Activated naive CD4-positive, alpha-beta T cell treated with anti-CD3 and anti-CD28 coated beads, Interleukin-2, amount 50 U/mL, for 24 hours (primary cell): ENCODE results near the gene SARDH.

ENCODE experiments used
- H3K27ac Mint-ChIP-seq: one replicate; pipeline ENCODE4 v1.8.0; 2021; ENCODE audit warnings: mild to moderate bottlenecking, mixed read lengths
- H3K27me3 Mint-ChIP-seq: one replicate; pipeline ENCODE4 v1.8.0; 2021; ENCODE audit warnings: mixed read lengths
- H3K36me3 Mint-ChIP-seq: one replicate; pipeline ENCODE4 v1.8.0; 2021; ENCODE audit warnings: mixed read lengths
- H3K4me1 Mint-ChIP-seq: one replicate; pipeline ENCODE4 v1.8.0; 2021; ENCODE audit warnings: mixed read lengths
- H3K4me3 Mint-ChIP-seq: one replicate; pipeline ENCODE4 v1.8.0; 2021; ENCODE audit warnings: mild to moderate bottlenecking, mixed read lengths
- H3K9me3 Mint-ChIP-seq: one replicate; pipeline ENCODE4 v1.8.0; 2021; ENCODE audit warnings: mixed read lengths

The SARDH gene

DNA sequence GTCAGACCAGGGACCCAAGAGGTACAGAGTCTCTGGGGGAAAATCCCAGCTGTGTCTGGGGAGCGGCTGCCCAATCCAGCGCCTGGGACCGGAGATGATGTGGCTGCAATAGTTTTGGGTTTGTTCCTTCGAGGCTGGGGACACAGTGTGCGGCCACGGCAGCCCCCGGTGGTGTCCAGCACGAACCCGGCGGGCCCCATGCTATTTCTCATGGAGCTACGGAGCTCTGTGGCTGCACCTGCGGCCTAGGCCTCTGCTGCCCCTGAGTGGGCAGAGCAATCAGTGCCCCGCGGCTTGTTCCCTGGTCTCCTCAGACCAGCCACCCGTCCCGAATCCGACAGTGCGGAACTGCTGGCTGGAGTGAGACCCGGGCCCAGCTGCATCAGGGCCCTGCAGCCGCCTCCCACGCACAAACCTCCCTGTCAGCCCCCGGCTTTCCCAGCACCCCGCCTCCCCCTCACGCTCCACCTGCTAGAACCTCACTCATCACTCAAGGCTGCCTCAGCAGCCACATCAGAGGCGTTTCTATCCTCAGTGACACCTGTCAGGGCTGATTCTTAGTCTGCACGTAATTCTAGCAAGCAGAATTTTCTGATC, 29.0 kb downstream of the SARDH start:
- Mint-ChIP-seq H3K36me3 (no peaks in the 10 kb centered on the region), H3K27ac (no peak overlapping the region)

DNA sequence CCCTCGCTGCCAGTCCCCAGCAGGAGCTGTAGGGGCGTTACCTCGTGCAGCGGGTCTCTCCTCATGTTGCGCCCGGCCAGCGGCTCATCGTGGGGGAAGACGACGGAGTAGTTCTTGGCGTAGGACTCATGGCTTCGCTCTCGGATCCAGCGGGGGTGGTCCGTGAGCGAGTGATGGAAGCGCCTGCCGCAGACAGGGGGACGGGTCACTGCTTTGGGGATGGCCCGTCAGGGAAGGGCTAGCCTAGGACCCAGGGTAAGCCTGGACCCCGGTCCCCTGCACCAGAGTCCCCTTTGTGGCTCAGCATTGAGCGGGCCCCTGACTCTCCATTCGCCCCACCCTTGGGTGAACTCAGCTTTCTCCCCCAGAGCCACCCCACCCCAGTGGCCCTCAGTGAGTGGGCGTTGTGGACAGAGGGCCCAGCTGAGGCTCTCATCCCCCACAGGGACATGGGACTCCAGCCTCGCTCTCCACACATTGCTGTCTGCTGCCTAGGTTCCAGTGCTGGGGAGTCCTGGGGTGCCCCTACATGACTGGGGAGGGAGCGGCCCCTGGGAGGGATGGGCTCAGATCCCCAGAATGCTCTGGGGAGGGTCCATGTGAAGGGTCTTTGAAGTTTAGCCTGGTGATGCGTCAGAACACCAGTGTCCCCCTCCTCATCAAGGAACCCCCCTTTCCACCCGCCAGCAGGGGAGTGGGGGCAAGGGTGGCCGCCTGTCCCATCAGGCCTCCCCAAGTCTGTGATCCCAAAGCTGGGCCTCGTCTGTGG, 29.7 kb downstream of the SARDH start:
- Mint-ChIP-seq H3K9me3 (no peaks in the 10 kb centered on the region), H3K36me3 (no peaks in the 10 kb centered on the region), H3K27me3 (no peaks in the 10 kb centered on the region), H3K4me1 (peaks cover 22% of the 10 kb centered on the region), H3K4me3 (no peak overlapping the region), H3K27ac (no peak overlapping the region)

More for the DNA sequence above, 29.0 kb downstream of the SARDH start:
- Mint-ChIP-seq H3K4me3 (peak overlapping the region; percentile 53), H3K27me3 (no peaks in the 10 kb centered on the region), H3K4me1 (peaks cover 22% of the 10 kb centered on the region), H3K9me3 (no peaks in the 10 kb centered on the region)

DNA sequence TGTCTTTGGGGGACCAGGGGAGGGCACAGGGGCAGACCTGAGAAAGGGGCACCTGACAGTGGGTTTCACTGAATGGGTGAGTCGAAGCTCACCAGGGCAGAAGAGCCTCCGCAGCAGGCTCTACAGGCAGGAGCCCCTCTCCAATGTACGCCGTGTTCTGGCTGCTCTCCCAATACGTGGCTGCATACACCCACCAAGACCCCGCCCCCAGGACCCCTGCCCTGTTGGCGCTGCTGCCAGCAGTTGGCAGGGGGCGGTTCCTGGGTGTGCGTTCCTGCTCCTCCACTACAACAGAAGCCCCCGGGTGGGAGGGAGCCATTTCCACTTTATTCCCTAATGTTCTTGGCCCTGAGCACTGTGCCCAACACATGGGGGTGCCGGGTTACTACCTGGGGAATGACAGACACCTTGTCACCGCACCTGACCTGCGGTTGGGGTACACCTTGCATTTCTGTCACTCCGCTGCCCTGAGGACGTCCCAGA, 30.3 kb downstream of the SARDH start:
- H3K36me3 Mint-ChIP-seq = no peaks in the 10 kb centered on the region
- H3K27me3 Mint-ChIP-seq = no peaks in the 10 kb centered on the region
- no peak overlapping the region for H3K27ac Mint-ChIP-seq
- no peaks in the 10 kb centered on the region for H3K9me3 Mint-ChIP-seq
- no peak overlapping the region for H3K4me3 Mint-ChIP-seq
- peaks cover 22% of the 10 kb centered on the region for H3K4me1 Mint-ChIP-seq

DNA sequence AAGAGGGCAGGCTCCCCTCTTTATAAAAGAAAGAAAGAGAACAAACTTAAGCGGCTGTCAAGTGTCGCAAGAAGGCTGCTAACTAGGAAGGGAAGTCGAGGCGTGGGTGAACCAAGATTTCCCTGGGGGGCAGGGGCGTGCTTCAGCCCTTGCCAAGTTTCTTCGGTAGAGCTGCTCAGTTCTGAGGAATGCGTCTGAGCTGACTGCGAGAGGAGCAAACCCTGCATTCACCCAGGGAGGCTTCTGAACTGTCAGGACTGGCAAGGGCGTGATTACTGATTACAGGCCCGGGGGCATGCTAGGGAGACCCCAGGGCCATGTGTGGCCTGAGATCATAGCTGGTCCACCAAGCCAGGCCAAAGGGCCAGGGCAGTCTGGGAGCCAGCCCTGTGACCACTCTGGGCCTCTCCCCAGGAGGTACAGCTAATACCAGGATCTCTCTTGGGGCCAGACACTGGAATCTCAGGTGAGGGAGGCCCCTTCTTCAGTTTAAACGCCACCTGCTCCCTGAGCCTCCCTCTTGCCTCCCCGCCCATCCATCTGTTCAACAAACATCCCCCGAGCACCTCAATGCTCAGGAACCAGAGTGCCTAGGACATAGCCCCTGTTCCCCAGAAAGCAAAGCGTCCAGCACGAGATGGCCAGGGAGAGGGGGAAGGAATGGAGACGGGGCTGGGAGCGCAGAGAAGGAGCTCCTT, 30.9 kb downstream of the SARDH start:
- Mint-ChIP-seq H3K4me1 (peaks cover 22% of the 10 kb centered on the region), H3K9me3 (no peaks in the 10 kb centered on the region), H3K27ac (no peak overlapping the region), H3K27me3 (no peaks in the 10 kb centered on the region), H3K36me3 (no peaks in the 10 kb centered on the region), H3K4me3 (no peak overlapping the region)

DNA sequence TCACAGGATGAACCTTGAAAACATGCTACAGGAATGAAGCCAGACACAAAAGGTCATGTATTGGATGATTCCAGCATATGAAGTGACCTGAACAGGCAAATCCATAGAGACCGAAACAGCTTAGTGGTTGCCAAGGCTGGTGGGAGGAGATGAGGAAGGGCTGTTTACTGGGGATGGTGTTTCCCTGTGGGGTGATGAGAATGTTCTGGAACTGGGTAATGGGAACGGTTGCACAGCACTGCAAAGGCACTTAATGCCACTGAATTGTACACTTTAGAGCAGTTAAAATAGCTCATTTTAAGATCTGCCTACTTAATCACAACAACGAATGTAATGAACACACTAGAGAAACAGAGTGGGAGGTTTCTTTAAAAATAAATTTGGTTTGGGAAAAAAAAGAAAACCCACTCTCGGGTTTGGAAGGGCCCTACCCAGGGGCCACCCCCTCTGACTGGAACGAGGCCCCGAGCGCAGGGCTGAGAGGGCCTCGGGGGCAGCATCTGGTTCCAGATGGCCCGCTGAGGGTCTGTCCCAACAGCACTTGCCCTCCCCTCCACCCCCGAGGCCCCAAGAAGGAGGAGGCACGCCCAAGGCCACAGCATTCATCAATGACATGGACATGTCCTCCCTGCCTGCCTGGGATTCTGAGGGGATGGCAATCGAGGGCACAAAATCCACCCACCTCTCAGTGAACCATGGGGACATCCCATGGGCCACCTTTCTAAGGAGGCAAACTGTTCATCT, 31.7 kb downstream of the SARDH start:
- Mint-ChIP-seq H3K36me3 (no peaks in the 10 kb centered on the region), H3K9me3 (no peaks in the 10 kb centered on the region), H3K4me3 (no peak overlapping the region), H3K27ac (no peak overlapping the region), H3K4me1 (peaks cover 27% of the 10 kb centered on the region), H3K27me3 (no peaks in the 10 kb centered on the region)

DNA sequence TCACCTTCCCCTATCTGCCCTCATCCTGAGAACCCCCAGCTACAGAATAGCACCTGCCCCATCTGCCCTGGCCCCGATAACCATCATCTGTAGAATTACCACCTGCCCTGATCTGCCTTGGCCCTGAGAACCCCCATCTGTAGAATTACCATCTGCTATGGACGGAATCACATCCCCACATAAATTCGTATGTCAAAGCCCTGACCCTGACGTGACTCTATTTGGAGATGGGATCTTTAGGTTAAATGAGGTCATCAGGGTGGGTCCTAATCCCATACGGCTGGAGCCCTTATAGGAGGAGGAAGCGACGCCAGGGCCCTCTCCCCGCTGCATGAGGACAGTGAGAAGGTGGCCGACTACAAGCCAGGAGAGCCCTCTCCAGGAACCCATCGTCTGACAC, 32.6 kb downstream of the SARDH start:
- H3K36me3 Mint-ChIP-seq = no peaks in the 10 kb centered on the region
- H3K27ac Mint-ChIP-seq = no peak overlapping the region
- H3K4me3 Mint-ChIP-seq = no peak overlapping the region
- no peaks in the 10 kb centered on the region for H3K27me3 Mint-ChIP-seq
- peaks cover 35% of the 10 kb centered on the region for H3K4me1 Mint-ChIP-seq
- H3K9me3 Mint-ChIP-seq = no peaks in the 10 kb centered on the region

DNA sequence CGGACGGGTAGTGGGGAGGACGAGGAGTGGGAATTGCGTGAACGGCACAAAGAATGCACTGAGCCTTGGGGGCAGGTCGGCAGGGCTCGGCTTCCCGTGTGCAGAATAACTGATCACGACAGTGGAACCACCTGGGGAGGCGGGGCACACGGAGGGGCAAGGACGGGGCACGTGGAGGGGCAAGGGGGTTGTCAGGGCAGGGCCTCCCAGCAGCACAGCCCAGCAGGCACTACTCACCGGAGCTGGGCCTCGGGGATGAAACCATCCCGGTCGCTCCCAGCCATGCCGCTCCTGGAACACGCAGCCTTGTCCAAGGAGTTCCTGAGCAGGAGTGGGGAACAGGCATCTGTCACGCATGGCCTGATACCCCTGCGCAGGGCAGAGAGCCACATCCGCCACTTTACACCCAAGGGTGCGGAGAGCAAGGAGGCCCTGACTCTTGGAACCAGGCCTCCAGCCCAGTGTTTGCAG, 33.4 kb downstream of the SARDH start:
- Mint-ChIP-seq H3K27me3 (no peaks in the 10 kb centered on the region), H3K4me3 (no peak overlapping the region), H3K4me1 (peaks cover 37% of the 10 kb centered on the region), H3K9me3 (no peaks in the 10 kb centered on the region), H3K36me3 (no peaks in the 10 kb centered on the region), H3K27ac (no peak overlapping the region)

DNA sequence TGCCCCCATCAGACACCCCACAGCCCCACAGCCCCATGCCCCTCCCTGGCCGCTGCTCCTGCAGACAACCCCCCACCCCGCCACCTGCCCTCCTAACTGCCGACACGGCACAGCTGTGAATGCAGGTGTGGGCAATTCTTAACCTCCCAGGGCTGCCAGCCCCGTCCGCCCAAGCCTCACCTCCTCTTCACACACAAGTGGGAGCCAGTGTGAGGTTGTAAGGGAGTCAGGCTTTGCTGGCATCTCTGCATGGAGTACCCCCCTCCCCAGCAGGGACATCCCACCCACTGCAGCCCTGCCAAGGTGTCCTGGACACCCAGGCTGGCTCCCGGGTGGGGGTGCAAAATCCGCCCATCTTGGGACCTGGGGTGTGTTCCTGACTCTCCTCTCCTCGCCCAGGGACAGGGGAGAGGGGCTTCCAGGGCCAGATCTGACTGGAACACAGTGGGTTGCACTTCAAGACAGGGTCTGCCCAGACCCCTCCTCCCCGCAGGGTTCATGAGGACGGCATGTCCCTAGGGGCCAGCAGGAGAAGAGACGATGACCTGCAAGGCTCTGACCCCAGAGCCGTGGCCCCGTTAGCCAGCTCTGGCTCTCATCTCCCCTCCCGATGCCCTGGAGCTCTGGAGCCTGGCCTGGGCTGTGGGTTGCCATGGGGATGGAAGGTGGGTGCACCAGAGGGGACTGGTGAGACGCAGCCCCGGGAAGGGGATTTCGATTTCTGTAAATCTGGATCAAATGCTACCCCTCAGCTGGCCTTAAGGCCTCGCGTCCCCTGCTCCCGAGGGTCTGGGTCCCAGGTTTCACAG, 34.4 kb downstream of the SARDH start:
- no peaks in the 10 kb centered on the region for H3K36me3 Mint-ChIP-seq
- H3K27ac Mint-ChIP-seq = no peak overlapping the region
- no peak overlapping the region for H3K4me3 Mint-ChIP-seq
- H3K4me1 Mint-ChIP-seq = peaks cover 36% of the 10 kb centered on the region
- H3K27me3 Mint-ChIP-seq = no peaks in the 10 kb centered on the region
- H3K9me3 Mint-ChIP-seq = no peaks in the 10 kb centered on the region

DNA sequence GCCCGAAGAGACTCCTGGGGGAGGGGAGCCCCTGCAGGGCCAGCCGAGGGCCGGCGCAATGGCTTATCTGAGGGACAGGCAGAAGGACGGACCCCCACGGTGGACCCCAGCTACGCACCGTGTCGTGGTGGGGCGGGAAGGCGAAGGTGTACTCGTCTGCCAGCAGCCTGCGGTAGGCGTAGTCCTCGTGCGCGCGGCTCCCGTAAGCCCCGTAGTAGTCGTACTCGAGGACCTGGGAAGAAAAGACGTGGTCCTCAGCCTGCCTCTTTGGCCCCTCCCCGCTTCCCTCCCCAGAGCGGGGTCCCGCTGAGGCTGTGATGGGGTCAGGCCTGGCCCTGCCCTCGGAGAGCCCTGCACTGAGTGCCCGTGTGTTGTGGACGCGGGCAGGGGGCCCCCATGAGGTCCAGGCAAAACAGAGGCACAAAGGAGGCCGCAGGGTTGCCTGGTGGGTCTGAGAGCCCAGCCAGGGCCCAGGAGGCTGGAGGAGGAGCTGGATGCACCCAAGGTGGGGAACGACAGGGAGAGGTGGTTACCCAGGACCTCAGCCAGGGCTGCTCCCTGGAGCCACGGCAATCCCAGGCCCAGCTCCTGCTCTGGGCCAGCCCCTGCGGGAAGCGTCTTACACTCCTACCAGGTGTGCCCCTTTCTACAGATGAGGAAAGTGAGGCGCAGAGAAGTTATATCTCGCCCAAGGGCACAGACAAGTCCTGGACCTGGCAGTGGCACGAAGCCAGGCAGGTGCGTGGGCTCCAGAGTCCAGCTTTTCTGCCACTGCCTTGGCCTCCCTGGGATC, 35.2 kb downstream of the SARDH start:
- H3K36me3 Mint-ChIP-seq = peaks cover 2% of the 10 kb centered on the region
- no peaks in the 10 kb centered on the region for H3K9me3 Mint-ChIP-seq
- no peaks in the 10 kb centered on the region for H3K27me3 Mint-ChIP-seq
- peak overlapping the region; percentile 92 for H3K4me3 Mint-ChIP-seq
- H3K27ac Mint-ChIP-seq = peak overlapping the region; percentile 88
- H3K4me1 Mint-ChIP-seq = peaks cover 43% of the 10 kb centered on the region

DNA sequence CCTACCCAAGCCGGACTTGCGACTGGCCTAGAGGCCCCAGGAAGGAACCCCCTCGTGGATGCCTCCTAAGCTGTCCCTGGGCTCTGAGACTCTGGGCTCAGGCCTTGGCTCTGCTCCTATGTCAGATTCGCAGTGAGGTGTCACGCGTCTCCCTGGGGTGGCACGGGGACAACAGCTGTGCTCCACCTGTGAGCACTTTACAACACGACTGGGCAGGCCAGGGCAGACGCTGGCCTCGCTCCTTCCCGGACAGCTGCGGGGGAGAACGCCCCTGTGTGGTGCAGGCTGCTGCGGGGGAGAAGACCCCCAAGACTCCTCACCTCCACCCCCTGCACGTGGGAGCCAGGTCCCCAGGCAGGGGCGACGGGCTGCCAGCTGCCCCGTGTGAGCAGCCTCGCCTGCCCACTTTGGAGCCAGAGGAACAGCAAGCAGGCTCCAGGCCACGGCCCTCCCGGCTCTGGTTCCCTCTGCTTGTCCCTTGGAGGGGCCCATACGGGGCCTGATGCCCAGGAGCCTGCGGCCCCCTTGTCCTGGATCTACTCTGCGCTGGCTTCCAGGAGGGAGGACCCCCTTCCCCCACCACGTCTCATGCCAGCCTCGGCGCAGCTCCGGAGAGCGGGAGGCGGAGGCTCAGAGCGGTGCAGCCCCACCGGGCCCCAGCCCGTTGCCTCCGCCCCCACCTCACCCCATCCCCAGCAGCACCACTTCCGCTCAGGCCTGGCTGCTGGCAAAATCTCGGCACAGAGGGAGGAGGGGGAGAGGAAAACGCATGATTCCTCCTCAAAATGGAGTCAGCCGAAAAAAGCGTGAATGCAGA, 36.0 kb downstream of the SARDH start:
- Mint-ChIP-seq H3K36me3 (peaks cover 2% of the 10 kb centered on the region), H3K4me3 (peak overlapping the region; percentile 92), H3K4me1 (peaks cover 50% of the 10 kb centered on the region), H3K27ac (peak overlapping the region; percentile 99), H3K27me3 (no peaks in the 10 kb centered on the region), H3K9me3 (no peaks in the 10 kb centered on the region)

DNA sequence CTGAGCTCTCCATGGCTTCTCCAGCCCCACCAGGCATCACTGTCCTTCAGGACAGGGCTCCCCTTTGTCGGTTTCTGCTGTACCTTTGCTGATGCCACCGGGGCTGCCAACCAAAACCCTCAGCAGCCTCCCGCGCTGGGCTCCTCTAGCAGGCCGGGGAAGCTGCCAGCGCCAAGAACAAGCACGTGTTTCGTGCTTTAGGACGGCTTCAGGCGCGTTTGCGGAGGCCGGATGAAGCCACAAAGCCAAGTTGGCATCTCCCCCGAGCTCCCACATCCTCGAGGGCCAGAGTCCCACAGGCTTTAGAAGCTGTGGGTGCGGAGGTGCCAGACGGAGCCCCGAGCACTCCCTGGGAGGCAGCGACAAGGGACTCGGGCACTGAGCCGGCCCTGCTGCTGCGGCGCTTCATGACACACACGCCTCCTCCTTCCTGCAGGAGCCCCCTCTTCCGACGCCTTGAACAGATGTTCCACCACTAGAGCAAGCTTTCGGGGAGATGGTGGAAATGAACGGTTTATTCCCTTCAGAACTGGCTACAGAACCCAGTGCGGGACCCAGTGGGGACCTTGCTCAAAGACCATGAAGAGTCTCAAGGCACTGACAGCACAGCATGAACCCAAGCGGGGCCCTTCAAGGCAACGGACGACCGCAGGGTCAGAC, 36.7 kb downstream of the SARDH start:
- H3K9me3 Mint-ChIP-seq = no peaks in the 10 kb centered on the region
- peaks cover 53% of the 10 kb centered on the region for H3K4me1 Mint-ChIP-seq
- H3K36me3 Mint-ChIP-seq = peaks cover 5% of the 10 kb centered on the region
- H3K27me3 Mint-ChIP-seq = no peaks in the 10 kb centered on the region
- peak overlapping the region; percentile 92 for H3K4me3 Mint-ChIP-seq
- H3K27ac Mint-ChIP-seq = peak overlapping the region; percentile 99

DNA sequence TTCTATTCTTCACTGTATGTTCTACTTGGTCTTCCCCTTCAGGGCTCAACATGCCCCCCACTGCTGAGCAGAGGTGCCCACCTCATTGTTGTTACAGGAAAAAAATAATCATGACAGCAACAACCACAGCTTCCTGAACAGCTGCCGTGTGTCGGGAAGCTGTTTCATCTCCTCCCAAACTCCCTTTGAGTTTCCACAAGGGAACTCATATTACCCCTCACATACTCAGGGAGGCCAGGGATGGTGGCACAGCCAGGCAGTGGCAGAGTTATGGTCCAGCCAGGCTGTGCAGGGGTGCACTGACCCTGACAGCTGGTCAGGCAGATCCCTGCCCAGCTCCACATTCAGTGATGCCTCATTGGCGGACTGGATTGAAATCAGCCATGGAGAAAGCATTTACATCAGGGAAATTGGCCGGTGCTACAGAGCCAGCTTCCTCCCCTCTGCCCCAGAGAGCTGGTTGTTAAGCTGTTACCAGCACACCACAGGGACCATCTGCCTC, 37.3 kb downstream of the SARDH start:
- peak overlapping the region; percentile 99 for H3K27ac Mint-ChIP-seq

DNA sequence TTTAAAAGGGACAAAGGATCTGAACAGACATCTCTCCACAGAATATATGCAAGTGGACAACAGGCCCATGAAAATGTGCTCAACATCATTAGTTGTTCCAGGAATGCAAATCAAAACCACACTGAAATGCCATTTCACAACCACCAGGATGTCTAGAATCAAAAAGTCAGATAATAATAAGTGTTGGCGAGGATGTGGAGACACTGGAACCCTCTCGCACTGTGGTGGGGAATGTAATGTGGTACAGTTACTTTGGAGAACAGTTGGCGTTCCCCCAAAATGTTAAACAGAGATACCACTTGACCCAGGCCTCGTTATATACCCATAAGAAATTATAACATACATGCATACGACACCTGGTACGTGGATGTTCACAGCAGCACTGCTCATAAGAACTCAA, 38.6 kb downstream of the SARDH start:
- H3K9me3 Mint-ChIP-seq = no peaks in the 10 kb centered on the region
- H3K4me3 Mint-ChIP-seq = peak overlapping the region; percentile 67
- H3K27ac Mint-ChIP-seq = no peak overlapping the region
- no peaks in the 10 kb centered on the region for H3K27me3 Mint-ChIP-seq
- peaks cover 59% of the 10 kb centered on the region for H3K4me1 Mint-ChIP-seq
- peaks cover 13% of the 10 kb centered on the region for H3K36me3 Mint-ChIP-seq

More for the DNA sequence above, 37.3 kb downstream of the SARDH start:
- peak overlapping the region; percentile 92 for H3K4me3 Mint-ChIP-seq
- peaks cover 51% of the 10 kb centered on the region for H3K4me1 Mint-ChIP-seq
- H3K27me3 Mint-ChIP-seq = no peaks in the 10 kb centered on the region
- no peaks in the 10 kb centered on the region for H3K9me3 Mint-ChIP-seq
- peaks cover 7% of the 10 kb centered on the region for H3K36me3 Mint-ChIP-seq
